AG09309 (cell line): Measurements from ENCODE around the gene MYRF.

Experiments used
- DNase-seq: peaks from one replicate; pipeline ENCODE4 v3.0.0-alpha.2; 2010; ENCODE audit warnings: low read depth
- H3K4me3 ChIP-seq: 2 replicates; pipeline ENCODE4 v1.5.1; 2011; ENCODE audit warnings: mild to moderate bottlenecking, low read depth, low read length, moderate library complexity; ENCODE audit not compliant: control insufficient read depth
- TF ChIP-seq, protein P1 (sequence below): IDR thresholded peaks from 2 replicates; pipeline ENCODE4 v1.5.1; 2011; ENCODE audit warnings: mild to moderate bottlenecking, low read depth, low read length, inconsistent platforms; ENCODE audit not compliant: insufficient read depth, control insufficient read depth; ENCODE audit errors: missing control alignments

MYRF gene

DNA sequence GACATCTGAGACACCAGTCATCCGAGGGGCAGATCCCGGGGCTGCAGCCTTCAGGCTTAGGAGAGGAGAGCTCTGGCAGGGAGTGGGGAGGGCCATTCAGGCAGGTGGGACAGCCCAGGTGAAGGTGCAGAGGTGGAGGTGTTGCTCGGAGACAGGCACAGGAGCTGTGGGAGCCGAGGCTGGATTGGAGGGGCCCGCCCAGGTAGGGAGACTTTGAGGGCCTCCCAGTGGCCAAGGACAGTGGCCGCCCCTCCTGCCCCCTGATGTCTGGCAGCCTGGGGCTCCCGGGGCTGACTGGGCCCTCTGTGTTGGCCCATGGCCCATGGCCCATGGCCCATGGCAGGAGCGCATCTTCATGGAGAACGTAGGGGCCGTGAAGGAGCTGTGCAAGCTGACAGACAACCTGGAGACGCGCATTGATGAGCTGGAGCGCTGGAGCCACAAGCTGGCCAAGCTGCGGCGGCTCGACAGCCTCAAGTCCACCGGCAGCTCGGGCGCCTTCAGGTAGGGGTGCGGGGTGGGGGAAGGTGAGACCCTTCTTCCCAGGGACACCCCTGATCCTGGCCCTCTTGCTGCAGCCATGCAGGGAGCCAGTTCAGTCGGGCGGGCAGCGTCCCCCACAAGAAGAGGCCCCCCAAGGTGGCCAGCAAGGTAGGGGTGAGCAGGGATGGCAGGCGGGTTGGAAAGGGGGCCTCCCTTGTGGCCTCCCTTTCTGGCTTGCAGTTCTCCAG lies 26.6 kb downstream of the MYRF start:
- no peak for DNase-seq
- TF ChIP-seq, protein P1, sequence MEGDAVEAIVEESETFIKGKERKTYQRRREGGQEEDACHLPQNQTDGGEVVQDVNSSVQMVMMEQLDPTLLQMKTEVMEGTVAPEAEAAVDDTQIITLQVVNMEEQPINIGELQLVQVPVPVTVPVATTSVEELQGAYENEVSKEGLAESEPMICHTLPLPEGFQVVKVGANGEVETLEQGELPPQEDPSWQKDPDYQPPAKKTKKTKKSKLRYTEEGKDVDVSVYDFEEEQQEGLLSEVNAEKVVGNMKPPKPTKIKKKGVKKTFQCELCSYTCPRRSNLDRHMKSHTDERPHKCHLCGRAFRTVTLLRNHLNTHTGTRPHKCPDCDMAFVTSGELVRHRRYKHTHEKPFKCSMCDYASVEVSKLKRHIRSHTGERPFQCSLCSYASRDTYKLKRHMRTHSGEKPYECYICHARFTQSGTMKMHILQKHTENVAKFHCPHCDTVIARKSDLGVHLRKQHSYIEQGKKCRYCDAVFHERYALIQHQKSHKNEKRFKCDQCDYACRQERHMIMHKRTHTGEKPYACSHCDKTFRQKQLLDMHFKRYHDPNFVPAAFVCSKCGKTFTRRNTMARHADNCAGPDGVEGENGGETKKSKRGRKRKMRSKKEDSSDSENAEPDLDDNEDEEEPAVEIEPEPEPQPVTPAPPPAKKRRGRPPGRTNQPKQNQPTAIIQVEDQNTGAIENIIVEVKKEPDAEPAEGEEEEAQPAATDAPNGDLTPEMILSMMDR, result no peak
- no peak overlapping the region for H3K4me3 ChIP-seq

DNA sequence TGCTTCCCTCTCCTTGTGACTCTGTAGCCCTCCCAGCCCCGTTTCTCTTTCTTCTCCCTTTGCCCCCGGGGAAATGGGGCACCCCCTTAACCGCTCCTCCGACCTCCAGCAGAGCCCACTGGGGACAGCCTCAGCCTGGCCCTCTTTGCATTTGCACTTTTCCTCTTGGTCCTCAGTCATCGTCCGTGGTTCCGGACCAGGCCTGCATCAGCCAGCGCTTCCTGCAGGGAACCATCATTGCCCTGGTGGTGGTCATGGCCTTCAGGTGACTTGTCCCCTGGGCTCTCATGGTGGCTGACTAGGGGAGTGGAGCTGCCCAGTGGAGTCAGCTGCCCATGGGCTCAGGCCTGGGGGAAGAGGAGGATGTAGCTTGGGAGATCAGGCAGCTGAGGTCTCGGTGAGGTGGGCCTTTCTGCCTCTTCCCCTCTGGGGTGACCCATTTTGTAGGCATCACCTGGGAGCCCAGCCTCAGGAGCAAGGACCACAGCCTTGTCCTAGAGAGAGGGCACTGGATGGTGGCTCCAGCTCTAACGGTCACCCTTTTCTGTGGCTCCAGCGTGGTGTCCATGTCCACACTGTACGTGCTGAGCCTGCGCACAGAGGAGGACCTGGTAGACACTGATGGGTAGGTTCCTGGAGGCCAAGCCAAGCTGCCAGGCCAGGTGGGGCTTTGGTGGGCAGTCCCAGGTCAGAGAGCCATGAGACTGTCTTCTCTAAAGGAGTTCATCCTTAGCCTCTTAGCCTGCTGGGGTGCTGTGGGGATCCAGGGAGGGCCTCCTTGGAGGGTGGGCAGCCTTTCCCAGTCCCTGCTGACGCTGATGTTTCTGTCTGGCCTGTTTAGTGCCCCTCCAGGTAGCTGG lies 27.5 kb downstream of the MYRF start:
- TF ChIP-seq, protein P1, result no peak
- no peak for DNase-seq
- no peak overlapping the region for H3K4me3 ChIP-seq

DNA sequence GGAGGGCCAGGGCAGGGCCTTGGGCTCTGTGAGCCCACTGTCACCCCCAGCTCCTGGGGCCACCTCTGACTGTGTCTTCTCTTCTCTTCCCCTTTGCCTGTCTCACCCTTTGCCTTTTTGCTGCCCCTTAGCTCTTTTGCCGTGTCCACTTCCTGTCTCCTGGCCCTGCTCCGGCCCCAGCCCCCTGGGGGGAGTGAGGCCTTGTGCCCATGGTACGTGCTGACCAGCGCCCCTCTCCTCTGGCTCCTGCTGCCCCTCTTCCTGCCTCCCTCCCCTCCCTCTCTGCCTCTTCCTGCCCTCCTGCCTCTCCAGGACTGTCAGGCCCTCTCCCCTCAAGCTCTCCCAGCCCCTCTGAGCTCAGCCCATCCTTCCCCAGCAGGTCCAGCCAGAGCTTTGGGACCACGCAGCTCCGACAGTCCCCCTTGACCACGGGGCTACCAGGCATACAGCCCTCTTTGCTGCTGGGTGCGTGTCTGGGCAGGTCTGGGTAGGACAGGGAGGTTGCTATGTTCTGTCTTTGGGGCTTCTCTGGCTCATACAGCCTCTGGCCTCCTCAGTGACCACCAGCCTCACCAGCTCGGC lies 28.2 kb downstream of the MYRF start:
- TF ChIP-seq, protein P1, result no peak
- H3K4me3 ChIP-seq, result no peak overlapping the region
- no peak for DNase-seq

DNA sequence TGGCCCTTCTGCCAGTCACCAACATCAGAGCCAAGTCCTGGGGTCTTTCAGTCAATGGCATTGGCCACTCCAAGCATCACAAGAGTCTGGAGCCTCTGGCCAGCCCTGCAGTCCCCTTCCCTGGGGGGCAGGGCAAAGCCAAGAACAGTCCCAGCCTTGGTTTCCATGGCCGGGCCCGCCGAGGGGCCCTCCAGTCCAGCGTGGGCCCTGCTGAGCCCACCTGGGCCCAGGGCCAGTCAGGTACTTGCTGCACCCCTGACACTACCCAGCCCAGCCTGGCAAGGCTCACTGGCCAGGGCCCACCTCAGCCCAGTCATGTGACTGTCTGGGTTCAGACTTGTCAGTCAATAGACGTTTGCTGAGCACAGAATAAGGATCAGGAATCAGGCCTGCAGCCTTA lies 29.1 kb downstream of the MYRF start:
- TF ChIP-seq, protein P1, result no peak
- no peak for DNase-seq
- no peak overlapping the region for H3K4me3 ChIP-seq

DNA sequence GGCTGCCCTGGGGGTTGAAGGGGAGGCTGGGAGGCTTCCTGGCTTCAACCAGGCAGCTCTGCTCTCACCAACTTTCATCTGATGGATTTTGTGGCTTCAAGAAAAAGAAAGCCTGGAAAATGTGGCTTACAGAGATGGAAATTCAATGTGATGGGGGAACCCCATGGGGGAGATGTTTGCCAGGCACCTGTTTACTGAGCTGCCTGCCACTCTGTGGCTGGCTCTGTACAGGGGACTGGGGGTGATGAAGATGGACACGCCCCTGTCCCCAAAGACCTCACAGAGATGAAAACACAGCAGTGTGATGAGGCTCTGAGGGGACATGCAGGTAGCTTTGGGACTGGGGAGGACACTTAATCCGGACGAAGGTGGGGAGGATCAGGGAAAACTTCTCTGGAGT lies 29.9 kb downstream of the MYRF start:
- no peak for DNase-seq
- TF ChIP-seq, protein P1, result no peak
- no peak overlapping the region for H3K4me3 ChIP-seq

DNA sequence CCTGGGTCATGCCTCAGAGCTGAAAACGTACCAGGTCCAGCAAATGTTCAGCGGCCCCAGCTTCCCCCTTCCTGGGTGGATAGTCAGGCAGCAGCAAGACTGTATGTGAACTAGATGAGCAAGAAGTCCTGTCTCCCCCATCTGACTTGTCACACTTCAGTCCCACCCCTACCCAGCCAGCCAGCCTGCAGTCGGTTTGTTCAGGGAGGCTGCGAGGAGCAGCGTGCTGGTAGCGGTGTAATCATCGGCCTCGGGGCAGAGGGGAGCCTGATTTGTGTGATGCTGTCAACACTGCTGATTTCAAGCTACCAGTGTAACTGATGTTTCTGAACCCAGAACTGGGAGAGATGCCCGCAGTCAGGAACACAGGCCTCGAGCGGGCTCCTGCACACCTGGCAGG lies 30.4 kb downstream of the MYRF start:
- TF ChIP-seq, protein P1, result no peak
- no peak overlapping the region for H3K4me3 ChIP-seq
- DNase-seq, result no peak
